CD4-positive, alpha-beta T cell treated with Interferon gamma for 1 hour (primary cell): ENCODE measurements around the gene CFAP54.
"Not testable (repeated sequence)": the region's sequence is repeated elsewhere in the genome, so short reads cannot be mapped to it uniquely, and the experiment has no call there.

Source experiments
- DNase-seq: peaks from one replicate; pipeline ENCODE4 v3.0.0-alpha.2; 2020

The CFAP54 gene

DNA sequence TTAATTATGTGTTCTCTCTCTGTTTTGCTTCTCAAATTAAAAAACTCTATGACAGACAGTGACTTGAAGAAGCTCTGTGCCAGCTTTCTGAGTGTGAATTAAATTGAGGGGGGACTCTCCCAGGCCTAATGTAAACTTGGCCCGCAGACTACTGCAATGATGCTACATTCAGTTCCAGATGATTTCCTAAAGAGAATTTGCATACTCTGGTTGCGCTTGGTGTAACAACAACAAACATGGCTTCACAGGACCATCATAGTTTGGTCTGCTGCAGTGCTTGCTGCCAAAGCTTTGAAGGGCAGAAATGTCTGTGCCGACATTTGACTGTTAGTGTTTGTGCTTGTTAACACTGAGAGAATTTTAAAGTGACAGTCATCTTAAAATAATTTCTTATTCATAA is 25.0 kb downstream of the CFAP54 start:
- no peak for DNase-seq

DNA sequence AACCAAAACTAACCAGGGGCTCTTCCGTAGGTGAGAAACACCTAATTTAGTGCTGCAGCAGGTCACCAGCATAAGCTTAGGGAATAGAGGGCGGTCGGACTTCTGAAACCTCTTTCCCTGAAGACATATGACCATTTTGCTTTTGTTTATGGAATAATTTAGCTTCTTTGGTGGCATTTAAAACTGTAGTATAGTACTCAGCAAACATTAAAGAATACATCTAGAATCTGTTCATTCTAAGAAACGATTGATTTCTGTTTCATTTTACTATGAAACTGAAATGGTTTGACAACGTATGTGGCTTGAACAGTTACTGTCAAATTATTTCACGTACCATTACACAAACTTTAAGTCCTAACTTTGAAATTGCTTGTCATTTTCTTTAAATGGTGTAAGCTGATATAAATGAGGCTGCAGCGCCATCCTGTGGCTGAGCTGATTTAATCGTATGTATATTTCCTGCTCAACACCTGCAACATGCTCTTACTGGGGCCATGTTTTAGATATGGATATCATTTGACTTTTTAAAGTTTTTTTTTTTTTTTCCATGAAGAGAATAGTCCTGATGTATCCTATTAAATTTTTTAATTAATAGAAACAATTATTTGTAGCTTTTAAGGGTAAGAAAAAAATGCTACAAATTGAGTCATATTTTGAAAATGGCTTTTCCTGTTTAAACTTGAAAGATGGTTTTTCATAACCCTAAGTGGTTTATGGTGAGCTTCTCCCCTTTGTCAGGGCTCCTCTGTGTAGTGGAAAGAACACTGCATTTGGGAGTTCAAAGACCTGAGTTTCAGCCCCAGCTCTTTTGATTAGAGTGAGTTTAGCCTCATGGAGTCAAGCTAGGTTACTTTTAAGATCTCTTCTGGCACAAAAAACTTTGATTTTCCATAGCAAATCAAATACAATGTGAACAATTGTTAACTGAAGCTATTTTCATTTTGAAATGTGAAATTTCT is 27.4 kb downstream of the CFAP54 start:
- peak; percentile 79 for DNase-seq

DNA sequence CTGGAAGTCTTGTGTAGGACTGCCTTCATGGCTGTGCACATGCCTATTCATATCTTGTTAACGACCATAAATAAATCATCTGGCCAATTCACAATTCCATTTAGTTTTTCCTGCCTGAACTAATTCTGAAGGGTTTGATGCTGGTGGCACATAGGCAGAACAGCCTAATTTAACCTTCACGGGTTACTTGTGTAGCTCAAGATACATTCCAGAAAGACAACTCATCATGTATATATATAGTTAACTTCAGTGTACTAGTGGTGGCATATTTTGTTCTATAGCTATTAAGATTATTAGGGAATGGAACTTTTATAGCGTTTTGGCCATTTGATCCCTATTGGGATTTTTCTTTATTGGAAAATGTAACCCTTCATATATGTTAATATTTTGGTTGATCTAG is 31.4 kb downstream of the CFAP54 start:
- no peak for DNase-seq

DNA sequence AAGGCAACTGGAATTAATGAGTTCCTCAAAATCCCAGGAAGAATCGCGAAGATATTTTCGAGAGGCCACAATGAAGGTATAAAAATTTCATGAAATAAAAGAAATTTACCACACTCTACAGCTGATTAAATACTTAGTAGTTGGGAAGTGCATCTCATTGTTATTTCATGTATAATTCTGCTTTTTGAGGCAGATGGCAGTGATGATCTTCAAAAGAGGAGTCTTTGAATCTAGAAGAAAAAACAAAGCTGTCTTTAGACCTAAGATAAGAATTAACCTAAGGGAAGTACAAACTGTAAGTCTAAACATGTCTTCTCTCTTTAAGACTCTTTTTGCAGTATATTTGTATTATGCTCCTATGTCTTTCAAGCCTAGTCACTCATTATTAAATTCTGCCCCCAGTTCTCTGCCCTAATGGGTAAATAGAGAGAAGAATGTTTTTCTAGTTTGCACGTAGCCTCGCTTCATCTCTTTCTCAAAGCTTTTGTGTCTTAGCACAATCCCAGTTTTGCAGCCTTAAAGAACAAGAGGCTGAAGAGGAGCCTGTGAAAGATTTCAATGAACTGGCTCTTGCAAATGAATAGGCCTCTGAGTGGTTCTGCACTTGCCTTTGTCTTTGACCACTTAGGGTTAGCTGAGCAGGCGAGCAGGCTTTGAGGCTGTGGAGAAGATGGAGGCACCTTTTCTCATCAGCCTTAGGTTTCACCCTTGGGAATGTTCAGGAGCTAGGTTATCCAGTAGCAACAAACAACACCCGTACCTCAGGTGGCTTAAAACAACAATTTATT is 32.7 kb downstream of the CFAP54 start:
- DNase-seq, result no peak

DNA sequence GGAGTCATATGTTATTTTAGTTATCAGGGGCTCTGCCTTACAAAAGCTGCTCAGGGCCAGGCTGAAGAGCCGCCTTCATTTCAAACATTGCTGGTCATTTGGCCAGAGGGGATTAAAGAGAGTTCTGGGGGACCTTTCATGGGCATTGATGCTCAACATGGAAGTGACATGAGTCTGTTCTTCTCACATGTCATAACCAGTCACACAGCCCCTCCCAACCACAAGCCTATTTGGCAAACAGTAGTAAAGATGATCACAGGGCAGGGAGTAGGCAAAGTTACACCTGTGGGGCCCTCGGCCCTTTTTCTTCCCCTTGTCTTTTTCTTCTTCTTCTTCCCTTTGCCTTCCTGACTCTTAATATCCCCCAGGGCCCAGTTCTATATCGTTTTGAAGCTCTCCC is 33.3 kb downstream of the CFAP54 start:
- DNase-seq, result no peak

DNA sequence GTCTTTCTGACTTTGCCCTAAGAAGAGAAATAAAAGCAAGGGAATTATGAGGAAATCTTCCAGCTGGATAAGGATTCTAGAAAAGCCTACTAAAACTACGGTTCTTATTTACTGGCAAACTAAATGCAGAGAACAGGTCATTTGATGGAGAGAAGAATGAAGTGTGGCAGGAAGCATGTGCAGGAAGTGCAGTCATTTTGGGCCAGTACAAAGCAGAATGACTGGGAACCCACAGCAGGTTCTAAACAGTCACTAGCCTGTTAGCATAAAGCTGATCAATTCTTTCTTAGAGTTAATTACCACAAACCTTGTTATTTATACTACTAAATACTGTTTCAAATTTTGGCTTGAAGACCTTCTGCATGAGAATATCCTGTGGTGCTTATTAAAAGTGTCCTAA is 36.7 kb downstream of the CFAP54 start:
- no peak for DNase-seq

DNA sequence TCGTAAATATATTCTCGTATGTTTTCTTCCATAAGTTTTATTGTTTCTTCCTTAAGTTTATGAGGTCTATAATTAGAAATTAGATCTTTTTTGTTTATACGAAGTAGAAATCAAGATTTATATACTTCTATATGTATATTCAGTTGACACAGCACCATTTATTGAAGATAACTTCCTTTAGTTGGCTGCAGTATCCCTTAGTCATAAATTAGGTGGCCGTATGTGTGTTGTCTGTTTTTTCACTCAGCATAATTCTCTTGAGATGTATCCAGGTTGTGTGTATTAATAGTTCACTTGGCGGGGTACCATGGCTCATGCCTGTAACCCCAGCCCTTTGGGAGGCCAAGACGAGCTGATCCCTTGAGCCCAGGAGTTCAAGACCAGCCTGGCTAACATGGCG is 40.5 kb downstream of the CFAP54 start:
- DNase-seq, result no peak

DNA sequence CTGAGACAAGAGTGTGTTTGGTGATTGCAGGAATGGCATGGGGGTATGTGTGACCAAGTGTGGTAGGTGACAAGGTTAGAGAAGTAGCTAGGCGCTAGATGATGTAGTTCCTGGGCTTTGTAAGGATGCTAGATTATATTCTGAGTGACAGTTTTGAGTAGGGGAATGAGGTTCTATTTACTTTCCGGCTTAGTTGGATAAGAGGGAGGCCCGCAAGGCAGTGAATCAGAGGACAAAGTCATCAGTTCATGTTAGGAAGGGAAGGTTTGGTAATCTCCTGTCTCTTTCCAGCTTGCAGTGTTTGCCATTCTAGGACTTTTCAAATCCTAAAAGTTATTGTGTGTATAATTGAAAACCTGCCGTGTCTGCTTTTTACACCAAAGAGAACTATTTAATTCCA is 45.0 kb downstream of the CFAP54 start:
- DNase-seq, result no peak

DNA sequence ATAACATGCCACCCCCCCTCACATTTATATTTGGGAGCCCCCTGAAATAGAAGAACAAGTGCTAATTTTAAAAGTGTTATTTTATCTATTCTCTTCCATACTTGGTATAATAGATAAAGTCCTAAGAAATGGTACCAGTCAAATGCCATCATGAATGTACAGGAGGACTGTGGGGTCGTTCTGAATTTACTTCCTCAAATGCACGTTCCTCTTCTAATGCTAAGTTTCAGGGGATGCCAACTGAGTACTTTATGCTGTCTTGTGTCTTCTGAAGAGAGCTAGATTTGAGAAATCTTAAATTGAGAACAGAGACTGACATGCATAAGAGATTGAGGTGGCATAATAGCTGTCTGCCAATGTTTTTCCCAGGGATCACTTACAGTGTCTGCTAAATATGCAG is 59.0 kb downstream of the CFAP54 start:
- DNase-seq, result no peak

DNA sequence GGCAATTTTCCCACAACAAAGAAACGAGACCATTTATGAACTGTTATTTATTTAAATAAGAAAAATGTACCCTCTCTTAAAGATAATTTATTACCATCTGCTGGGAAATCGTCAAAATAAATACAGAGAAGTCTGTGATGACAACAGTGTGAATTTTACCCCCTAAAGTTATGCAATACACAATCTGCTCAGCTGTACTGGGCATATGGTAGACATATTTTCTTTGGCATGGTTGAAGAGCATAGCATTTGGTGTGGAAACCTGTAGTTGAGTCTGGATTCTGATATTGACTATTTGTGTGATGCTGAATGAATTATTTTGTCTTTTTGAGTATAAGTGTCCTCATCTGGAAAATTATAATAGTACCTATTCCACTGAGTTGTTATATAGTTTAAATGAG is 60.0 kb downstream of the CFAP54 start:
- DNase-seq, result no peak

DNA sequence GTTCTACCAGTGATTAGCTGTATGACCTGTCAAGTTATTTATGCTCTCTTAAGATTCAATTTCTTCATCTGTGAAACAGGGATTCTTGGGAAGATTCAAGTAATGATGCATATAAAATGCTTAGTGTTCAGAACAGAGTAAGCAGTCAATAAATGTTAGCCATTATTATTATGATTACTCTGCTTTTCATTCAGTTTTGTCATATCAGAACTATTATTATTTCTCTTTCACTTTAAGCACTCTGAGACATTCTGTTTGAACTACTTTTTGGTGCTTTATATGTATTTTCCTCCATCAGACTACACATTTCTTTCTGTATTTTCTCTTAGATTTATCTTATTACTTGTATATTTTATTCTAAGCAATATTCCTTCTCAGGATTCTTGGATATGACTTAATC is 81.2 kb downstream of the CFAP54 start:
- no peak for DNase-seq

DNA sequence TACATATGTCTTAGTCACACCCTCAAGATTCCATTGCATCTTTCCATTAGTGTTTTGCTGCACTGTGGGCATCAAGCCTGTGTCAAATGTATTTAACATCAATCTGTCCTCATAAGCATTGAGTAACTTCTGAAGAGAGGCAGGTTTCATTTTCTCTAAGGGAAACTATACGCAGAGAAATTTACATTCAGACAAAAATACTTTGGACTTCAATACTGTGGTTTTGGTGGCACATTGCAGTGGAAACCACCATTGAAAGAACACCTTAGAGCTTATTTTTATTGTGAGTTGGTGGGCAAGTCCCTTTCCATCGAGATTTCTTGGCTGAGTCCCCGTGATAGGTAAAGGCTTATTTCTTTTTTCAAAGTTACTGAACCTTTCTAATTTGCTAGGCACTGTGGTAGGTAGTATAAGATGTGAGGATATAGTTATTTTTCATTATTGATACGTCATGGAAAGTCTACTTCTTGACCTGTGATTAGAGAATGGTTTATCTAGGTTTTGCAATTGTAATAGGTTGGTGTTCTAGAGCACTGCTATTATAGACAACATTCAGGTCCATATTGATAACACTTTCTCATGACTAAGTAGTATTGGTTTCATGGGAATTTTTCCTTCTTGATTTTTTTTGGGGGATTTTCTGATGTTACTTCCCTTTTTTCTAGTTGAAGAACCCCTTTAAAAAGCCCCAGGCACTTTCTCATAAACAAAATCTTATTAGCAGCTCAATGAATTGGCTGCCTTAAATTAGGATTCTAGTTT is 81.9 kb downstream of the CFAP54 start:
- no peak for DNase-seq

DNA sequence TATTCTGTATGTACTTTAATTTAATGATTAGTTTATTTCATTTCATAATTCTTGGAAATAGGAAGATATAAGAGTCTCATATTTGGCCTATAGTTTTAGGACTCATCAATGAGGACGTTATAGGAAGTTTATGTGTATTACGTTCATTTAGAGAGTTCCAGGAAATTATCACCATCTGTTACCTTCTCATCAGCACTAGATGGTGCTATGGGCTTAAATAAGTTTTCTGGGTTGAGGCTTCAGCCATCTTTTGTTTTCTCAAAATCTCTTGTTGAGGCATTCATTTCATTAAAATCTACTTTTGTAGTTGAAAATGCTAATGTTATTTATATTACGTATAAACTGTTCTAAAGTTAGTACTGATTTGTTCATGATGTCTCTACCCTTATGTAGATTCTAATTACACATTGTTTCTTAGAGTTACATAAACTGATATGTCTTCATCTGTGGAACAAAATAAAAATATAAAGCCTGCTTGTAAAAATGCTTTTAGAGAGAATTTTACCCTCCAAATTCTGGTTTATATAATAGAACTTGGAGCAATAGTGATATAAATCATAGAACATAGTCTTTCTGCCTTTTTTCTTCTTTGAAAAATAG is 89.2 kb downstream of the CFAP54 start:
- no peak for DNase-seq

DNA sequence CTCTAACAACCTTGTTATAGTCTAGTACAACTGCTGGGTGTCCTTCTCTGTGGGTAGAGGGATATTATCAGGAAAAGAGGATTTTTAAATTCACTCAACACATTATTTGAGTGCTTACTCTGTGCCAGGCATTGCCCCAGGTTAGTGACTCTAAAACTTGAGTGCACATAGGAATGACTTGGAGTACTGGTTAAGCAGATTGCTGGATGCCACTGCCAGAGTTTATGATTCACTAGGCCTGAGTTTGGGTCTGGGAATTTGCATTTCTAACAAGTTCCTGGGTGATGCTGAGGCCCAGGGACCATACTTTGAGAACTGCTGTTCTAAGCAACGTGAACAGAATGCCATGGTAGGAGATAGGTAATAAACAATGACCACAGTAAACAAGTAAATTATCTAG is 96.6 kb downstream of the CFAP54 start:
- no peak for DNase-seq

DNA sequence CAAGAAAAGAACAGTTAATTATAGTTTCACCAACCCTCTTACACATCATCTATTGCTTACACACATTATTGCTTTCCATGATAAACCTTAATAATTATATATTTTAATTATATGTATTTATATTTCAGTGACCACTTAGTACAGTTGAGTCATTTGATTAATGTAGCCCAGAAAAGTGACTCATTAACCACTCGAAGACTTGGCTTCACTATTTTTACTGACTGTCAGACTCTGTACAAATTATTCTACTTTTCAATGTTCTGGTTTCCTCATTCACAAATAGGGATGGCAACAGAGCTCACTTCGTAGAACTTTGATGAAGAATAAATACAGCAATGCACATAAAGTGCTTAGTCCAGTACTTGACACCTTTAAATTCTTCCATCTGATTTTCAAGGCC is 98.3 kb downstream of the CFAP54 start:
- DNase-seq, result no peak

DNA sequence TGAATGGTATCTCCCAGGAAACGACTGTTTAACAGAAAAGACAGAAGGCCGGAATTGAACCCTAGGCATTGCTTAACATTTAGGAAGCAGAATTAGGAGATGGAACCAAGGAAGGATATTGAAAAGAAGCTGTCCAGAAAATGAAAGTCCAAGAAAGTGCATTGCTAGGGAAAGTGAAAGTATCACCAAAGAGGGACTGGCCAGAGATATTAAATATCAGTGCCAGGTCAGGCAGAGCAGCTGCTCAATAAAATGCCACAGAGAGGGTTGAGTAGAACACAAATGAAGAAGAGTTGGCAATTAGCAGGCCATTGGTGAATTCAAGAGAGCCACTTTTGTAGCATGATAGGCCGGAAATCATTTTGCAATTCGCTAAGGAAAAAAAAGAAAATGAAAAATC is 101.6 kb downstream of the CFAP54 start:
- no peak for DNase-seq

DNA sequence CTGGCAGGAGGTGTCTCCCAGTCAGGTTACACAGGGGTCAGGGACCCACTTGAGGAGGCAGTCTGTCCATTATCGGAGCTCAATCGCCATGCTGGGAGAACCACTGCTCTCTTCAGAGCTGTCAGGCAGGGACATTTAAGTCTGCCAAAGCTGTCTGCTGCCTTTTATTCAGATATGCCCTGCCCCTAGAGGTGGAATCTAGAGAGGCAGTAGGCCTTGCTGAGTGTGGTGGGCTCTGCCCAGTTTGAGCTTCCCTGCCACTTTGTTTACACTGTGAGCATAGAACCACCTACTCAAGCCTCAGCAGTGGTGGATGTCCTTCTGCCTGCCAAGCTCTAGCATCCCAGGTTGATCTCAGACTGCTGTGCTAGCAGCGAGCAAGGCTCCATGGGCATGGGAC is 115.0 kb downstream of the CFAP54 start:
- DNase-seq, result not testable (repeated sequence)

DNA sequence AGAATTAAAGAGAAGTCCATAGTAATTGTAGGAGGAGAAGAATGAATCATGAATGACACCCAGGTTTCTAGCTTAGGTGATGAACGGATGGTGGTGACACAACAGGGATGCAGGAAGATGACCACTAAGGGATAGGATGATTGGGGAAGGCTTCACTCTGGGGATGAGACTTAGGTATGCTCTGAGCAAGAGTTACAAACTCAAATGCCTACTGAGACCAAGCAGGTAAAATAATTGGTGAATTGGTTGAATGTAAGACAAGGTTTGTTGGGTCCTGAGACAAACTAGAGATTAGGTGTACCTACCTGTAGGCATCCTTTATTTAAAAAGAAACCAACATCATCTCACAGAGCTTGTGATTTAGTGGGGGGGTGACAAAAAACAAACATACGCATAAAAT is 116.3 kb downstream of the CFAP54 start:
- DNase-seq, result no peak

DNA sequence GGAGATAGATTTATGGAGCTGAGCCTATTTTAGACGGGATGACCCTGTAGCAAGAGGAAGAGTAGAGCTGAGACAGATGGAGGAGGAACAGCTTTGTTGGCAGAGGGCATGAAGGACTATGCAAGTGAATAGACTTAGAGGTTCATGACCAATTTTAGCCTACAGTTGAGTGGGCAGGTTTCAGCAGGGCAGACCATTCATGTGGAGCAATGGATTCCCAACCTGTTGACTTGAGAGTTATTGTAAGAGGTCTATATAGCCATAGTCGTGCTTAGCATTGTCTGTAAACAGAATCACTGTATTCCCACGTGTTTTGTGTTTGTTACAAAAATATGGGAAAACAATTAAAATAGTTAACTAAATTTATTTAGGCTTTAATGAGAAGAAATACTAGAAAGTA is 116.8 kb downstream of the CFAP54 start:
- no peak for DNase-seq

DNA sequence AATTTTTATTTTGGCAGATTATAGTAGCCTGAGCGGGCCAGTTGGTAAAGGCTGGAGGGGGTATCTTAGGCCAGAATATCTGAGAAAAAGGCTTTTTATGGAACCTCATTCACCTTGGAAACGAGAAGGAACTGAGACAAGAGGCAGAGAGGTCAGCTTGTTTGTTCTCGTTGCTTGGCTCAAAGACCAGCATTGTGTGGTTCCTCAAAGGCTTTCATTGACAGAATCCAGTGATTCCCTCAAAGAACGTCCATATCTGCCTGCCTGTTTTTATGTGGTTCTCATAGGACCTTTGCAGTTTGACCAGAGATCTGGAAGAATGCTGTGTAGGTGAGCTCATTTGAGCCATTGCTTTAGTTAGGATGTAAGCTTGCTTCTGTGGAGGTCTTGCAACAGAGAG is 117.3 kb downstream of the CFAP54 start:
- DNase-seq, result no peak

DNA sequence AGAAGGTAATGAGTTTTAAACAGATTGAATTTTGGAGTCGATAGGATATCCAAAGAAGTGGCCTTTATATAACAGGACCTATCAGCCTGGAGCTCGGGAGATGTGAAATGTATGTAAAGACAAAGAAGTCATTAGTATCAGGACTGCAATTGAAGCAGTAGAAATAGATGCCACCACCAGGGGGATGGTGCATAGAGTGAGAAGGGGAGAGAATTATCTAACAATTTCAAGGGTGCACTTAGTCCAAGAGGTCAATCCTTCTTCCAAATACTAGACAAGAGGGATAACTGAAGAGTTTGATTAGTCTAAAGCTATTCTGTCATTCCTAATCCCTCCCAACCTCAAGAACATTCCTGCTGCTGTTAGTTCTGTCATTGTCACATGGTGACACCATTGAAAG is 127.8 kb downstream of the CFAP54 start:
- no peak for DNase-seq

DNA sequence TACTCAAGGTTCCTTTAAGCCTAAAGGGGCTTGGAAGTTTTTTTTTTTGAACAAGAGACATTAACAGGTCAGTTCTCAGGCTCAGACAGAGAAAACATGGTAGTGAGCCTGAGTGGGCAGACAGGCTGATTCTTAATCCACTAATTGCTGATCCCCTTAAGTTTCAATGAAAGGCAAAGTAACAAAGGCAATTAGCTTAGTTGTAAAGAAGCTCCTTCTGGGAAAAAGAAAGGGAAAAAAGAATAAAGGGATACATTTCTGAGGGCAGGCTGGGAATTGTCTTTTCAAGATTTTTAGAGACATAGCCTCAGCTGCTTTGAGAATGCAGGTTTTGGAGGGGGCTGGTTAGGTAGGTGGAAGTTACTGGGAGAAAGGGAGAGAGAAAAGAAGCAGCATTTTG is 133.8 kb downstream of the CFAP54 start:
- DNase-seq, result no peak

DNA sequence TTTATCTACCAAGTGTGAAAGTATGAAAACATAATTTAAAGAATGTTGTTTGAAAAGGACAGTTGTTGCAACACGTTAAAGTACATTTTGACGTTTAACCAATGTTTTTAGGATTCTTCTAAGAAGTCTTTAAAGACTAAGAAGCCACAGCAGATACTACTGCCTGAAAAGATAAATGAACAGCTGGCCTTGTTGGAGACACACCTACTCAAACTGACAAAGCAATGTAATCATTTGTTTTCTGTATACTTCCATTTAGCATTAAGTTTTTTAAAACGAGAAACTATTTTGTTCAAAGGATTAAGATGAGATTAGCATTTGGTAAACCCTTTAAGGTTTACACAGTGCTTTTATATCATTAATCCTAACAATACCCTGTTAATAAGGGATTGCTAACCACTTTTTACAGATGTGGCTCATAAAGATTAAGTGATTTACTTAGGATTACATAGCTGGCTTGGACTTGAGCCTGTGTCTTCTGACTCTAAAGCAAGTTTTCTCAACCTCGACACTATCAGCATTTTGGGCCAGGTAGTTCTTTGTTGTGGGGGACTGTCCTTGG is 134.4 kb downstream of the CFAP54 start:
- no peak for DNase-seq
